ENCODE data around the gene ALAD. TPM values are rescaled to one million over a fixed set of nuclear protein-coding genes. Genes with fewer than 3 reads are reported as not detected.
A peak's percentile ranks its signal among the peaks of the same experiment; 100 is the strongest.
"Not testable (repeated sequence)": the region's sequence is repeated elsewhere in the genome, so short reads cannot be mapped to it uniquely, and the experiment has no call there.

ALAD gene
- total RNA-seq, 1 experiment from 2014 or later: 18.9 TPM

- POLR2A ChIA-PET (ENCODE audit: low non-redundant PET): no interaction called here
- CTCF ChIA-PET: no interaction called here
- intact Hi-C loops (cut with micrococcal nuclease; ENCODE audit: unreplicated experiment): no loop called here
Measured at GRCh38 chr9:113387560-113388230, 13.4 kb downstream of the ALAD start.

GRCh38 chr9:113386571-113387393, 14.3 kb downstream of the ALAD start:
- Histone ChIP-seq H3K9me3 (ENCODE audit: low read depth, low read length, poor library complexity, severe bottlenecking) (no peaks in the 10 kb centered on the region), H3K36me3 (ENCODE audit: insufficient read depth, low read length, poor library complexity, severe bottlenecking) (peaks cover 4% of the 10 kb centered on the region), H3K27ac (ENCODE audit: low read depth, low read length, poor library complexity, severe bottlenecking) (no peak overlapping the region), H3K27me3 (replicated peaks; ENCODE audit: insufficient read depth, low read depth, low read length, poor library complexity) (no peaks in the 10 kb centered on the region), H3K4me1 (ENCODE audit: insufficient read depth, low read length, poor library complexity, severe bottlenecking) (no peaks in the 10 kb centered on the region), H3K4me3 (ENCODE audit: low read depth, low read length, poor library complexity, severe bottlenecking) (no peak overlapping the region)
- ChIA-PET POLR2A (ENCODE audit: low non-redundant PET) (no interaction called here), CTCF (no interaction called here)
- no peak for DNase-seq (ENCODE audit: low spot score)
- no peak for TF ChIP-seq EZH2 (IDR thresholded peaks at IDR 0.05; ENCODE audit: borderline replicate concordance, low read depth, low read length, poor library complexity, severe bottlenecking)
- TF ChIP-seq, protein P1, sequence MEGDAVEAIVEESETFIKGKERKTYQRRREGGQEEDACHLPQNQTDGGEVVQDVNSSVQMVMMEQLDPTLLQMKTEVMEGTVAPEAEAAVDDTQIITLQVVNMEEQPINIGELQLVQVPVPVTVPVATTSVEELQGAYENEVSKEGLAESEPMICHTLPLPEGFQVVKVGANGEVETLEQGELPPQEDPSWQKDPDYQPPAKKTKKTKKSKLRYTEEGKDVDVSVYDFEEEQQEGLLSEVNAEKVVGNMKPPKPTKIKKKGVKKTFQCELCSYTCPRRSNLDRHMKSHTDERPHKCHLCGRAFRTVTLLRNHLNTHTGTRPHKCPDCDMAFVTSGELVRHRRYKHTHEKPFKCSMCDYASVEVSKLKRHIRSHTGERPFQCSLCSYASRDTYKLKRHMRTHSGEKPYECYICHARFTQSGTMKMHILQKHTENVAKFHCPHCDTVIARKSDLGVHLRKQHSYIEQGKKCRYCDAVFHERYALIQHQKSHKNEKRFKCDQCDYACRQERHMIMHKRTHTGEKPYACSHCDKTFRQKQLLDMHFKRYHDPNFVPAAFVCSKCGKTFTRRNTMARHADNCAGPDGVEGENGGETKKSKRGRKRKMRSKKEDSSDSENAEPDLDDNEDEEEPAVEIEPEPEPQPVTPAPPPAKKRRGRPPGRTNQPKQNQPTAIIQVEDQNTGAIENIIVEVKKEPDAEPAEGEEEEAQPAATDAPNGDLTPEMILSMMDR (conservative IDR thresholded peaks at IDR 0.05; ENCODE audit: low read depth, low read length): no peak
- BruUV-seq (replicated peaks): TSS peak; percentile 78
- intact Hi-C loops (cut with micrococcal nuclease; ENCODE audit: unreplicated experiment): no loop called here

More at GRCh38 chr9:113387560-113388230, 13.4 kb downstream of the ALAD start:
- no peak for DNase-seq (ENCODE audit: low spot score)
- Histone ChIP-seq H3K27ac (ENCODE audit: low read depth, low read length, poor library complexity, severe bottlenecking) (no peak overlapping the region), H3K36me3 (ENCODE audit: insufficient read depth, low read length, poor library complexity, severe bottlenecking) (peaks cover 4% of the 10 kb centered on the region), H3K4me1 (ENCODE audit: insufficient read depth, low read length, poor library complexity, severe bottlenecking) (no peaks in the 10 kb centered on the region), H3K4me3 (ENCODE audit: low read depth, low read length, poor library complexity, severe bottlenecking) (no peak overlapping the region), H3K9me3 (ENCODE audit: low read depth, low read length, poor library complexity, severe bottlenecking) (no peaks in the 10 kb centered on the region), H3K27me3 (replicated peaks; ENCODE audit: insufficient read depth, low read depth, low read length, poor library complexity) (no peaks in the 10 kb centered on the region)
- TF ChIP-seq EZH2 (IDR thresholded peaks at IDR 0.05; ENCODE audit: borderline replicate concordance, low read depth, low read length, poor library complexity, severe bottlenecking): no peak
- TF ChIP-seq, protein P1 (conservative IDR thresholded peaks at IDR 0.05; ENCODE audit: low read depth, low read length): no peak
- no TSS peak for BruUV-seq (replicated peaks)

- Histone ChIP-seq H3K4me1 (ENCODE audit: insufficient read depth, low read length, poor library complexity, severe bottlenecking) (no peaks in the 10 kb centered on the region), H3K9me3 (ENCODE audit: low read depth, low read length, poor library complexity, severe bottlenecking) (no peaks in the 10 kb centered on the region), H3K27me3 (replicated peaks; ENCODE audit: insufficient read depth, low read depth, low read length, poor library complexity) (no peaks in the 10 kb centered on the region), H3K4me3 (ENCODE audit: low read depth, low read length, poor library complexity, severe bottlenecking) (no peak overlapping the region), H3K27ac (ENCODE audit: low read depth, low read length, poor library complexity, severe bottlenecking) (no peak overlapping the region), H3K36me3 (ENCODE audit: insufficient read depth, low read length, poor library complexity, severe bottlenecking) (no peaks in the 10 kb centered on the region)
- POLR2A ChIA-PET (ENCODE audit: low non-redundant PET): no interaction called here
- intact Hi-C loops (cut with micrococcal nuclease; ENCODE audit: unreplicated experiment): no loop called here
- no TSS peak for BruUV-seq (replicated peaks)
- CTCF ChIA-PET: no interaction called here
- no peak for DNase-seq (ENCODE audit: low spot score)
- TF ChIP-seq, protein P1 (conservative IDR thresholded peaks at IDR 0.05; ENCODE audit: low read depth, low read length): no peak
- TF ChIP-seq EZH2 (IDR thresholded peaks at IDR 0.05; ENCODE audit: borderline replicate concordance, low read depth, low read length, poor library complexity, severe bottlenecking): no peak
Measured at GRCh38 chr9:113381909-113382411, 19.1 kb downstream of the ALAD start.

DNA sequence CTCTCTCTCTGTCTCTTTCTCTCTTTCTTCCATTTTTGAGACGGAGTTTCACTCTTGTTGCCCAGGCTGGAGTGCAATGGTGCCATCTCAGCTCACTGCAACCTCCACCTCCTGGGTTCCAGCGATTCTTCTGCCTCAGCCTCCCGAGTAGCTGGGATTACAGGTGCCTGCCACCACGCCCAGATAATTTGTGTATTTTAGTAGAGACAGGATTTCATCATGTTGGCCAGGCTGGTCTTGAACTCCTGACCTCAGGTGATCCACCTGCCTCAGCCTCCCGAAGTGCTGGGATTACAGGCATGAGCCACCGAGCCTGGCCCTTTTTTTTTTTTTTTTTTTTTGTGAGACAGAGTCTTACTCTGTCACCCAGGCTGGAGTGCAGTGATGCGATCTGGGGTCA, 19.6 kb downstream of the ALAD start:
- intact Hi-C loops (cut with micrococcal nuclease; ENCODE audit: unreplicated experiment); POLR2A ChIA-PET (ENCODE audit: low non-redundant PET); H3K9me3 ChIP-seq (ENCODE audit: low read depth, low read length, poor library complexity, severe bottlenecking); H3K27me3 ChIP-seq (replicated peaks; ENCODE audit: insufficient read depth, low read depth, low read length, poor library complexity); DNase-seq (ENCODE audit: low spot score); H3K27ac ChIP-seq (ENCODE audit: low read depth, low read length, poor library complexity, severe bottlenecking); CTCF ChIA-PET; H3K4me3 ChIP-seq (ENCODE audit: low read depth, low read length, poor library complexity, severe bottlenecking); H3K36me3 ChIP-seq (ENCODE audit: insufficient read depth, low read length, poor library complexity, severe bottlenecking); H3K4me1 ChIP-seq (ENCODE audit: insufficient read depth, low read length, poor library complexity, severe bottlenecking); BruUV-seq (replicated peaks): not testable (repeated sequence)
